Activated CD4-positive, CD25-positive, alpha-beta regulatory T cell treated with anti-CD3 and anti-CD28 coated beads, Interleukin-2, amount 50 U/mL, for 24 hours (primary cell): ENCODE results near the gene FAM136A.
"Not testable (repeated sequence)": the region's sequence is repeated elsewhere in the genome, so short reads cannot be mapped to it uniquely, and the experiment has no call there.

Experiments used
- ATAC-seq, 2 donors: fragments of 150-1000 bp; cut with Tn5 transposase; one replicate each; pipeline ENCODE4 v1.10.0; 2021; ENCODE audit warnings: mild to moderate bottlenecking in 1 of 2, moderate library complexity in 1 of 2

FAM136A gene

DNA sequence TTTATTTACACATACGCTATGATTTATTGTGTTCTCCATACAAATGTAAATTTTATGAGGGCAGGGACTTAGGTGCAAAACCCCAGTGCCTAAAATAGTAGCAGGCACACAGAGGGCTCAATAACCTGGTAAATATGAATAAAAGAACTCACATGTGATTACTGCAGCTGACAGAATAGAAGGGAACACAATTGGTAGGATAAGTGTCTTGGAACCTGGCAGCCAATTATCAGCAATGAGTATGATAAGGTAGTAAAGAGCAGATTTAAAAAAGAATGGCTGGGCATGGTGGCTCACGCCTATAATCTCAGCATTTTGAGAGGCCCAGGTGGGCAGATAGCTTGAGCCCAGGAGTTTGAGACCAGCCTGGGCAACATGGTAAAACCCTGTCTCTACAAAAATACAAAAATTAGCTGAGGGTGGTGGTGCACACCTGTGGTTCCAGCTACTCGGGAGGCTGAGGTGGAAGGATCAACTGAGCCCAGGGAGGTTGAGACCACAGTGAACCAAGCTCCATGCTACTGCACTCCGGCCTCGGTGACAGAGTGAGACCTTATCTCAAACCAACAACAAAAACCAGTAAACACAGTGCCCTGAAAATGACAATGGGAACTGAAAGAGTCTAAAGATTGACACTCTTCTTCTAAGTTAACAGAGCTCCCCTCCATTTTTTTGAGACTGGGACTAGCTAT is 18.2 kb downstream of the FAM136A start:
- no peak for ATAC-seq

GRCh38 chr2:70282439-70282838 is 19.4 kb downstream of the FAM136A start:
- no peak for ATAC-seq

DNA sequence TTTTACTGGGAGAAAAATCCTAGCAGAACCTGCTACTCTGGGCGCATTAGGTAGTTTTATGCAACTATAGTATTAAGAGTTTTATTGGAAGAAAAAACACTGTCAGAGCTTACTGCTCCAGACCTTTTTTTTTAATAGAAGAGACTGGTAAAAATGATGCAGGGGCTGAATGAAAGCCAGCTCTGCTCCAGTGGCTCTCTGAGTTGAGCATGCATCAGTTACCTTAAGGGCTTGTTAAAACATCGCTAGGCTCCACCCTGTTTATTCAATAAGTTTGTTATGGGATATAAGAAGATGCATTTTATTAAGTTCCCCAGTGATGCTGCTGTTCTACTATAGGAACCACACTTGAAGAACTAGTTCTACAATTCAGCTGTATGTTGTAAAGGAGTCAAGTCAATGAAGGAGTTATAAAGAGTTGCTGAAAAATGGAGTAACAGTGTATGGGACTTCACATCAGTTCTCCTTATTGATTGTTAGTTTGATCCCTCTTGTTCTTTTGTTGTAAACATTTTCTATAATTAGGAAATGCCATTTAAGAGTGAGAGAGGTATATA is 21.5 kb downstream of the FAM136A start:
- ATAC-seq, result no peak

DNA sequence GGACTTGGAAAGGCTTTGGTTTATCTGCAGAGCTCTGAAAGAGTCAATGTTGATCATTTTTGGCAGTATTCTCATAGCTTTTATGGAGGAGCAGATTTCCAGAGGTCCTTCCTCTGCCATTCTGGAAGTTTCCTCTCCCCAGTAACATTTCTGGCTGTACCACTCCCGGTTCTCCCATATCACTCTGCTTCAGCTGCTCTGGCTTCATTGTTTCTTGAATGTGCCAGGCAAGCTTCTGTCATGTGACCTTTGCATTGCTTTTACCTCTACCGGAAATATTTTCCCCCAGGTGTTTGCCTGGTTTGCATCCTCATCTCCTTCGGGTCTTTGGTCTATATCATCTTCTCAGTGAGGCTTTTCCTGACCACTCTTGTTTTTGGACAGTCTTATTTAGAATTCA is 31.5 kb downstream of the FAM136A start:
- no peak for ATAC-seq

DNA sequence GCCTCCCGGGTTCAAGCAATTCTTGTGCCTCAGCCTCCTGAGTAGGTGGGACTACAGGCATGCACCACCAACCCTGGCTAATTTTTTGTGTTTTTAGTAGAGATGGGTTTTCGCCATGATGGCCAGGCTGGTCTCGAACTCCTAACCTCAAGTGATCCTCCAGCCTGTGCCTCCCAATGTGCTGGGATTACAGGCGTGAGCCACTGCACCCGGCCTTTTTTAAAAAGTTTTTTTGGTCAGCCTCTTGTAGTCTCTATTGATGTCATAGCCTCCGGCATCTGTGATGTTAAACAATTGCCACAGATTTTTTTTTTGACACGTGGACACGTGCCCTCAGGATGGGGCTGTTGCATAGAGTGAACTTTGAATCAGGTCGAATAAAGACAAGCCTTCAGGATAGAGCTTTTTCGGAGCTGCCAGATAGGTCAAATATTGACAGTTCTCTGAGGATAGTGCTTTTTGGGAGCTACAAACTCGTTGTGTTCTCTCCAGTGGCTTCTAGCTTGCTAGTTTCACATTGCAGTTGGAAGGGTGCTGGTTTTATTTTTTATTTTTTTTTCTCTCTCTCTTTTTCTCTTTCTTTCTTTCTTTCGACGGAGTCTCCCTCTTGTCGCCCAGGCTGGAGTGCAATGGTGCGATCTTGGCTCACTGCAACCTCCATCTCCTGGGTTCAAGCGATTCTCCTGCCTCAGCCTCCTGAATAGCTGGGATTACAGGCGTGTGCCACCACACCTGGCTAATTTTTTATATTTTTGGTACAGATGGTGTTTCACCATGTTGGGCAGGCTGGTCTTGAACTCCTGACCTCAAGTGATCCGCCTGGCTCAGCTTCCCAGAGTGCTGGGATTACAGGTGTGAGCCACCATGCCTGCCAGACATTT is 32.2 kb downstream of the FAM136A start:
- ATAC-seq, result not testable (repeated sequence)

DNA sequence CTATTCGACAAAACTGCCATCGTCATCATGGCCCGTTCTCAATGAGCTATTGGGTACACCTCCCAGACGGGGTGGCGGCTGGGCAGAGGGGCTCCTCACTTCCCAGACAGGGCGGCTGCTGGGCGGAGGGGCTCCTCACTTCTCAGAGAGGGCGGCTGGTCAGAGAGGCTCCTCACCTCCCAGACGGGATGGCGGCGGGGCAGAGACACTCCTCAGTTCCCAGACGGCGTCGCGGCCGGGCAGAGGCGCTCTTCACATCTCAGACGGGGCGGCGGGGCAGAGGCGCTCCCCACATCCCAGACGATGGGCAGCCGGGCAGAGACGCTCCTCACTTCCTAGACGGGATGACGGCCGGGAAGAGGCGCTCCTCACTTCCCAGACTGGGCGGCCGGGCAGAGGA is 34.9 kb downstream of the FAM136A start:
- ATAC-seq, result not testable (repeated sequence)

DNA sequence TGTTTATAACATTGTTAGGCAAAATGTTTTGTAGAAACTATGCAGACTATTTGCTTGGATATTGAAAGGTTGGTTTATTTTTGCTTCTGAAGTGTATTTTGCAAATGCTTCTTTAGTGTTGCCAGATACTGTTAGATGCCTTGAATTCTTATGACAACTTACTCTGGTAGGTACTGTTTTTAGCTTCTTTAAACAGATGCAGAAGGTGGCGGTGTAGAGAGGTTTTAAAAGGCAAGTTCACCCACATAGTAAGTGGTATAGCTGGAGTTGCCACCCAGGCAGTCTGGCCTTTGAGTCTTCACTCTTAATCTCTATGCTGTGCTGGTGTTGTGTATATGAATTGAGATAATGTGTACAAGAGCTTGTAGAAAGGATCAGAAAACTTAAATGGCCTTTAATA is 40.4 kb downstream of the FAM136A start:
- ATAC-seq, result no peak

DNA sequence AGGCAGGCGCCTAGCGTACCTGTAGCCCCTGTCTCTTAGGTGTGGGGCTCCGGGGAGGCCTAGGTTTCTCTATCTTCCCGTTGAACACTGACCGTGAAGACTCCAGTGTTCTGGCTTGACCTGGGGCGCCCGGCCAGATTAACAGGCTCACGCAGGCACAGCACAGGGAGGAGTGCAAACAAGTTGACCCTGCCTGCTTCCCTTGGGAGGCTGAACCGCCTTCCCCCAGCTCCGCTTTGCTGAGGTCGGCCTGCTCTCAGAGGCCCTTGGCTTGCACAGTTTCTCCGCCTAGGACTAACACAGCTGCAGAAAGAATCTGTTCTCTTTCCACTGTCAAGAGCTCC is 43.4 kb downstream of the FAM136A start:
- no peak for ATAC-seq

GRCh38 chr2:70255637-70256314 is 46.1 kb downstream of the FAM136A start:
- ATAC-seq, result no peak

- no peak for ATAC-seq
Measured at GRCh38 chr2:70250434-70250833, 51.4 kb downstream of the FAM136A start.

DNA sequence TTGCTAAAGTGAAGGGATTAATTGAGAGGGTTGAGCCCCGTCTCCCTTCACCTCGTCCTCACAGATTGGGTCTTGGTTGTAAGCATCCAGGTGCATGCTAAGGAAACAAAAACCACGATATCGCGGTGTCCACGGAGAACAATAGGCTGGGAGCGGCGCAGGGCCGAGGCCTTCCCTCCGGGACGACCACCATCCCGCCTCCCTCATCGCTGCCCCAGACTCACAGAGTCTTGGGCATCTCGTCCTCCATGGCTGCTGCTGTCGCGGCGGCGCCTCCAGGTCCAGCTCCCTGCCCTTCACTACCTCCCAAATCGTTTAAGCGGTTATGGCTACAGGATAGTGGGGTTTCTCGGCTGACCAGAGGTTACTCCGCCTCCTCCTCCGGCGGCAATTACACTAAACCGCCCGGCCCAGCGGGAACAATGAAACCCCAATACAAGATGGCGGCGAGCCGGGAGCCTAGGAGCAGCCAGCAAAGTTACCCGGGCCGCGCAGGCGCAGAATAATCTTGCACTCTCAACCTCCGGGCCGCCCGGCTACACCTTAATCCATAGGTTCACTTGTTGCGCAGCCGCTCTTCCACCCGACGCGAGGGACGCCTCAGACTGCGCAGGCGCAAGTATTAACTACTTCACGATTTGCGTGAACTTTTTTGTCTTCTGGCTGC is 53.6 kb downstream of the FAM136A start, which contains the start of gene TIA1:
TIA1 (minus strand) TSS at position 448 of the 667 bp plus-strand sequence; CDS start at position 250, 198 bp downstream.
- ATAC-seq, result peak; percentile 96 to 98

- no peak for ATAC-seq
Measured at GRCh38 chr2:70247364-70248180, 54.3 kb downstream of the FAM136A start.
